GM23338 (cell line): ENCODE results near the gene WNT10A. TPM values are rescaled to one million over a fixed set of nuclear protein-coding genes. Genes with fewer than 3 reads are reported as not detected.

Experiments used
- ATAC-seq: fragments of 200-7000 bp; cut with Tn5 transposase; 3 replicates; pipeline ENCODE4 v1.9.1; 2020
- DNase-seq: peaks from one replicate; pipeline ENCODE4 v3.0.0-alpha.2; 2015; ENCODE audit warnings: low spot score
- H2AFZ ChIP-seq: fragments of 200-600 bp; sonication (generic); 2 replicates; pipeline ENCODE4 v1.8.0; 2016; ENCODE audit warnings: antibody characterized with exemption, mild to moderate bottlenecking, moderate library complexity
- H3F3A ChIP-seq: fragments of 200-600 bp; sonication (generic); replicated peaks from 2 replicates; pipeline ENCODE4 v1.8.0; 2017; ENCODE audit warnings: antibody characterized with exemption, mixed run types, low read depth
- H3K27ac ChIP-seq: fragments of 200-600 bp; sonication (generic); 2 replicates; pipeline ENCODE4 v1.6.1; 2016; ENCODE audit warnings: low read depth
- H3K27me3 ChIP-seq: fragments of 200-600 bp; sonication (generic); 2 replicates; pipeline ENCODE4 v1.8.0; 2016; ENCODE audit warnings: mild to moderate bottlenecking, mixed run types, moderate library complexity; ENCODE audit not compliant: insufficient read depth
- H3K36me3 ChIP-seq: fragments of 200-600 bp; sonication (generic); 2 replicates; pipeline ENCODE4 v1.8.0; 2016; ENCODE audit warnings: mild to moderate bottlenecking; ENCODE audit not compliant: insufficient read depth
- H3K4me1 ChIP-seq: fragments of 200-600 bp; sonication (generic); 2 replicates; pipeline ENCODE4 v1.8.0; 2016; ENCODE audit warnings: mild to moderate bottlenecking, moderate library complexity; ENCODE audit not compliant: insufficient read depth
- H3K4me2 ChIP-seq: fragments of 200-600 bp; sonication (generic); 2 replicates; pipeline ENCODE4 v1.7.1; 2017; ENCODE audit warnings: mixed run types
- H3K4me3 ChIP-seq: fragments of 200-600 bp; sonication (generic); 2 replicates; pipeline ENCODE4 v1.6.1; 2016; ENCODE audit warnings: mixed run types
- H3K79me2 ChIP-seq: fragments of 200-600 bp; sonication (generic); replicated peaks from 2 replicates; pipeline ENCODE4 v1.8.0; 2017; ENCODE audit warnings: mild to moderate bottlenecking; ENCODE audit not compliant: insufficient read depth
- H3K9me2 ChIP-seq: fragments of 200-600 bp; sonication (generic); 2 replicates; pipeline ENCODE4 v1.8.0; 2017; ENCODE audit not compliant: insufficient read depth
- H4K20me1 ChIP-seq: fragments of 200-600 bp; sonication (generic); replicated peaks from 2 replicates; pipeline ENCODE4 v1.8.0; 2017; ENCODE audit warnings: mild to moderate bottlenecking; ENCODE audit not compliant: insufficient read depth
- H3K27ac Mint-ChIP-seq: 2 replicates; pipeline ENCODE4 v1.8.0; 2020; ENCODE audit warnings: inconsistent platforms, mild to moderate bottlenecking, moderate library complexity, mixed read lengths
- H3K27me3 Mint-ChIP-seq: 3 replicates; pipeline ENCODE4 v1.8.0; 2022; ENCODE audit warnings: low read depth, mild to moderate bottlenecking, moderate library complexity, mixed read lengths, inconsistent platforms; ENCODE audit not compliant: insufficient read depth, poor library complexity
- H3K36me3 Mint-ChIP-seq: 3 replicates; pipeline ENCODE4 v1.8.0; 2021; ENCODE audit warnings: low read depth, mild to moderate bottlenecking, inconsistent platforms, moderate library complexity, mixed read lengths
- H3K4me1 Mint-ChIP-seq: 3 replicates; pipeline ENCODE4 v1.8.0; 2020; ENCODE audit warnings: mild to moderate bottlenecking, inconsistent platforms, mixed read lengths
- H3K4me3 Mint-ChIP-seq: 3 replicates; pipeline ENCODE4 v1.8.0; 2021; ENCODE audit warnings: moderate library complexity, mild to moderate bottlenecking, inconsistent platforms, mixed read lengths
- H3K9me3 Mint-ChIP-seq: 3 replicates; pipeline ENCODE4 v1.8.0; 2020; ENCODE audit warnings: moderate library complexity, mild to moderate bottlenecking, inconsistent platforms, mixed read lengths
- CREB1 ChIP-seq: fragments of 250-450 bp; sonication (Bioruptor Pico); IDR thresholded peaks from 2 replicates; pipeline ENCODE4 v1.5.0; 2020; ENCODE audit warnings: low read depth, mild to moderate bottlenecking, moderate library complexity
- EZH2 ChIP-seq: fragments of 200-600 bp; sonication (generic); IDR thresholded peaks from one replicate; pipeline ENCODE4 v1.8.0; 2017; ENCODE audit warnings: antibody characterized with exemption, mild to moderate bottlenecking, low read depth; ENCODE audit not compliant: unreplicated experiment
- EZH2phosphoT487 ChIP-seq: fragments of 200-600 bp; sonication (generic); IDR thresholded peaks from one replicate; pipeline ENCODE4 v1.8.1; 2018; ENCODE audit warnings: antibody characterized with exemption; ENCODE audit not compliant: unreplicated experiment
- NANOG ChIP-seq: IDR thresholded peaks from 2 replicates; pipeline ENCODE4 v1.6.1; 2016; ENCODE audit warnings: antibody characterized with exemption, borderline replicate concordance
- POLR2AphosphoS5 ChIP-seq: IDR thresholded peaks from 2 replicates; pipeline ENCODE4 v1.6.1; 2016; ENCODE audit warnings: antibody characterized with exemption, low read depth
- polyA plus RNA-seq: library from polyadenylated mRNA; unstranded; fragments of >200 nt; fragmentation: Nextera tagmentation; extraction: Ambion mirVana; gene quantifications from 2 replicates; pipeline ENCODE4 v1.2.1, GENCODE V29; 2016
- total RNA-seq: library from RNA; depleted of rRNA; stranded (reverse); fragments of >200 nt; shearing (Covaris generic); gene quantifications from 2 replicates; pipeline ENCODE4 v1.2.3, GENCODE V29; 2014

The WNT10A gene
- total and polyA plus RNA-seq, 2 experiments from 2014 or later: not detected

DNA sequence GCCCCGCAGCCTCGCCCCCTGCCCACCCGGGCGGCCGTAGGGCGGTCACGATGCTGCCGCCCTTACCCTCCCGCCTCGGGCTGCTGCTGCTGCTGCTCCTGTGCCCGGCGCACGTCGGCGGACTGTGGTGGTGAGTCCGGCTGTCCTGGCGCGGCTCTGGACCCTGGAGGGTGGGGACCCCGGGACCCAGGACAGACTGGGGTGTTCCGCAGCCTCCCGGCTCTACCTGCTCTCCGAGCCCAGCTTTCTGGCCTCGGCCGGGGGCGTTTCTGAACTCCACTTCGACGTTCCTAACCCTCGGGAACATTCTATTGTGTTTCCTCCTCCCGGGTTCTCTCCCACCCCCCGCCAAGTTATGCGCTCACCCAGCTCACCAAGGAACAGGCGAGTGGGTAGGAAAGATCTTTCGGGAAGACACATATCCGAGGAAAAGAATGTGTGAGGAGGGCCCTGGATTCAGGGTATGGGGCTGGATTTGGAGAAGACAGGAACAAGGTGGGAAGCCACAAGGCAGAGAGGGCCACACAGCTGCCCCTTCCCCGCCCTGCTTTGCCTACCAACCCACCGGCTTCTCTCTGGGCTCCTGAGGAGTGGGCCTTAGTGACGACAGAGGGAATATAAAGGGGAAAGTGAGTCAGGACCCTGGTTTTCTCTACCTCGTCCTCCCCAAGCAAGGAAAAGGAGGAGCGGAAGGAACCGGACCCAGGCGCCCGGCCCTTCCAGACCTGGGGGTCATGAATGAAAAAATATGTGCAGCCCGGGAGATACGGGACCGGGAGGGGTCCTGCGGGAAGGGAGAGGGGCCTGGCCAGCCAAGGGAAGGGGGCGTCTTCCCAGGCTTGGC is 20.4 kb upstream of the WNT10A start:
- peak overlapping the region; percentile 50 for H3K4me3 ChIP-seq
- Mint-ChIP-seq H3K27me3 (peaks cover 96% of the 10 kb centered on the region), H3K4me1 (peaks cover 49% of the 10 kb centered on the region)

DNA sequence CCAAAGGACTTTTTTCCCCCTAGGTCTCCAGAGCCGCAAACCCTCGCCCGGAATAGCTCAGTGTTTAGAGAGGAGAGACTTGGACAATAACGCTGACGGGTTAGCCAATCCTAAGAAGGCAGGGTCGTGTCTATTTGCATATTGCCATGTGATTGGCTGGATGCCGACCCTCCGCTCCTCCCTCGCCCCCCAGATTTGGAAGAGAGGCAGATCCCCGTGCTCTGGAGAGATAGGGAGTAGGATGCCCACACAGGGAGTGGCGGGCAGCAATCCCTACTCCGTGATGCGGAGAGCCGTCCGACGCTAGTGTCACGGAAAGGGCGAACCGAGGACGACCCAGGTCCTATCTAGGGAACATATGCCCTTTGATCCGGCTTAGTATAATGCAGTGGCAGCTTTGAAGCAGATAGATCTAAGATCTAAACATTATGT is 19.7 kb upstream of the WNT10A start:
- no peaks in the 10 kb centered on the region; the same call in 1 of the 2 replicates for H3K36me3 ChIP-seq
- no peak overlapping the region for H3K27ac ChIP-seq
- H3K36me3 Mint-ChIP-seq: no peaks in the 10 kb centered on the region
- TF ChIP-seq POLR2AphosphoS5 (no peak), NANOG (no peak)
- peaks cover 35% of the 10 kb centered on the region for H3K4me1 ChIP-seq
- H3K4me3 Mint-ChIP-seq: peak overlapping the region; percentile 60
- peaks cover 96% of the 10 kb centered on the region for H3K27me3 ChIP-seq
- H2AFZ ChIP-seq: no peak overlapping the region
- H3K9me3 Mint-ChIP-seq: no peaks in the 10 kb centered on the region; the same call in 2 of the 3 replicates
- ATAC-seq: peak; percentile 87
- H3K27me3 Mint-ChIP-seq: peaks cover 93% of the 10 kb centered on the region
- H4K20me1 ChIP-seq: peaks cover 7% of the 10 kb centered on the region
- no peak overlapping the region for H3K27ac Mint-ChIP-seq
- H3F3A ChIP-seq: 0 out of 2 replicates have a peak, but pooled peaks cover 17% of the 10 kb centered on the region
- H3K4me1 Mint-ChIP-seq: peaks cover 43% of the 10 kb centered on the region
- H3K4me3 ChIP-seq: no peak overlapping the region; the same call in 1 of the 2 replicates
- no peaks in the 10 kb centered on the region for H3K79me2 ChIP-seq
- H3K9me2 ChIP-seq: no peaks in the 10 kb centered on the region
- DNase-seq: peak; percentile 97
- peak overlapping the region; percentile 28 for H3K4me2 ChIP-seq

More for the DNA sequence above, 20.4 kb upstream of the WNT10A start:
- H3K4me3 Mint-ChIP-seq: peak overlapping the region; percentile 60
- no peaks in the 10 kb centered on the region for H3K9me2 ChIP-seq
- H4K20me1 ChIP-seq: peaks cover 7% of the 10 kb centered on the region
- no peak overlapping the region for H3K27ac ChIP-seq
- ATAC-seq (no peak), DNase-seq (no peak)
- 0 out of 2 replicates have a peak, but pooled peaks cover 18% of the 10 kb centered on the region for H3F3A ChIP-seq
- TF ChIP-seq EZH2 (peak; percentile 98), EZH2phosphoT487 (peak; percentile 94), CREB1 (CRISPR knock-in tag) (no peak)
- H3K9me3 Mint-ChIP-seq: no peaks in the 10 kb centered on the region; the same call in 2 of the 3 replicates
- no peaks in the 10 kb centered on the region; the same call in 1 of the 2 replicates for H3K36me3 ChIP-seq
- peak overlapping the region; percentile 75 for H3K4me2 ChIP-seq
- peaks cover 42% of the 10 kb centered on the region for H3K4me1 ChIP-seq
- H3K36me3 Mint-ChIP-seq: no peaks in the 10 kb centered on the region
- H3K27me3 ChIP-seq: peaks cover 97% of the 10 kb centered on the region
- no peaks in the 10 kb centered on the region for H3K79me2 ChIP-seq
- no peak overlapping the region for H3K27ac Mint-ChIP-seq
- peak overlapping the region; percentile 43; the same call in 1 of the 2 replicates for H2AFZ ChIP-seq

DNA sequence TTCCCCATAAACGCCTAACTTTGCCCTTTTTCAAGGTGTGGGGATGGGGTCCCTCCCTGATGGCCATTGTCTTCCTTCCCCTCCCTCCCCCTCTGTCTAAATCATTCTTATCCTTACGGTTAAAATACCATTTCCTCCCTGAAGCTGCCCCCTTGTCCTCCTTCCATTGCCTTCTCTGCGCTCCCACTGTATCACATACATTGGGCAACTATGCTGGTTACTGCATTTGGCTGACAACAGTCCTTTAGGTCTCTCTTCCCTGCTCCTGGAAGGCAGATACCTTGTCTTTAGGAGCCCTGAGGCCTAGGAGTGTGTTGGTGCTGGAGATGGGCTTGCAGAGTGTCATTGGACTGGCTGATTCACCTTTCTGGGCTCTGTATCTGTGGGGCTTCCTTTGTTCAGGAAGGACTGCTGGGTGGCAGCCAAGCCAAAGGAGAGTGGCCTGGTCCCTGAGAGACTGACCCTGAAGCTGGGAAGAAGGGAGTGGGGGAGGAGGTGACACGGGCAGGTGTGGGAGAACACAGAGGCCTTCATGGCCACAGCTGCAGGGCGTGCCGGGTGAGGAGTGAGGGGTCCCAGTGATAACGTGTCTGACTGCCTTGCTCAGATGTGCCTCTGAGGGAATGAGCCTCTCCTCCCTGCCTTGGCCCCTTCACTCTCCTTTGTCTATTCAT is 18.9 kb upstream of the WNT10A start:
- Histone ChIP-seq H4K20me1 (peaks cover 7% of the 10 kb centered on the region), H3K4me1 (peaks cover 28% of the 10 kb centered on the region), H3K36me3 (no peaks in the 10 kb centered on the region; the same call in 1 of the 2 replicates), H2AFZ (no peak overlapping the region), H3K4me2 (peak overlapping the region; percentile 28), H3K27ac (no peak overlapping the region), H3K79me2 (no peaks in the 10 kb centered on the region), H3K9me2 (no peaks in the 10 kb centered on the region), H3F3A (0 out of 2 replicates have a peak, but pooled peaks cover 14% of the 10 kb centered on the region), H3K4me3 (no peak overlapping the region; the same call in 1 of the 2 replicates), H3K27me3 (peaks cover 96% of the 10 kb centered on the region)
- H3K9me3 Mint-ChIP-seq: no peaks in the 10 kb centered on the region; the same call in 2 of the 3 replicates
- TF ChIP-seq EZH2 (peak; percentile 54), CREB1 (CRISPR knock-in tag) (no peak)
- no peak overlapping the region for H3K27ac Mint-ChIP-seq
- no peaks in the 10 kb centered on the region for H3K36me3 Mint-ChIP-seq
- H3K4me1 Mint-ChIP-seq: peaks cover 36% of the 10 kb centered on the region
- H3K4me3 Mint-ChIP-seq: no peak overlapping the region
- no peak for ATAC-seq
- peaks cover 93% of the 10 kb centered on the region for H3K27me3 Mint-ChIP-seq
- no peak for DNase-seq
